Fibroblast of pulmonary artery (primary cell): Measurements from ENCODE around the gene PAQR6.

Source experiments
- DNase-seq: peaks from one replicate; pipeline ENCODE4 v3.0.0-alpha.2; 2010; ENCODE audit warnings: low read depth
- H3K4me3 ChIP-seq: replicated peaks from 2 replicates; pipeline ENCODE4 v1.5.1; 2011; ENCODE audit warnings: low read depth, mild to moderate bottlenecking, control low read depth, low read length, moderate library complexity
- CTCF ChIP-seq: IDR thresholded peaks from 2 replicates; pipeline ENCODE4 v1.5.1; 2011; ENCODE audit warnings: mild to moderate bottlenecking, control low read depth, low read length, inconsistent platforms; ENCODE audit errors: missing control alignments

PAQR6 gene

GRCh38 chr1:156247460-156248322, at the start of gene PAQR6:
Gene PAQR6 (minus strand): TSS chr1:156248056. CDS start chr1:156246731, 1,325 bp downstream.
- H3K4me3 ChIP-seq = no peak within 1 kb of the TSS
- no peak for TF ChIP-seq CTCF
- DNase-seq = no peak

- peak within 1 kb of the TSS; percentile 97 for H3K4me3 ChIP-seq
- TF ChIP-seq CTCF = no peak
- DNase-seq = peak; percentile 80
Measured at GRCh38 chr1:156295391-156295947, 47.6 kb upstream of the PAQR6 start, which contains the start of gene GLMP. Gene GLMP (minus strand): TSS chr1:156295679. CDS start chr1:156295645, 34 bp downstream.

GRCh38 chr1:156293895-156294294, 46.0 kb upstream of the PAQR6 start:
- TF ChIP-seq CTCF = no peak
- no peak for DNase-seq
- H3K4me3 ChIP-seq = peak overlapping the region; percentile 97

GRCh38 chr1:156293098-156293434, 45.2 kb upstream of the PAQR6 start:
- TF ChIP-seq CTCF = no peak
- no peak for DNase-seq
- no peak overlapping the region for H3K4me3 ChIP-seq

GRCh38 chr1:156291226-156292061, 43.6 kb upstream of the PAQR6 start:
- DNase-seq = peak; percentile 77
- TF ChIP-seq CTCF = no peak

GRCh38 chr1:156289857-156290256, 42.0 kb upstream of the PAQR6 start:
- no peak overlapping the region for H3K4me3 ChIP-seq
- DNase-seq = no peak
- TF ChIP-seq CTCF = no peak

More at GRCh38 chr1:156291226-156292061, 43.6 kb upstream of the PAQR6 start:
- peak overlapping the region; percentile 55 for H3K4me3 ChIP-seq
